Measurements from ENCODE around the gene CRISP2. TPM values are rescaled to one million over a fixed set of nuclear protein-coding genes. Genes with fewer than 3 reads are reported as not detected.
"Not testable (repeated sequence)": the region's sequence is repeated elsewhere in the genome, so short reads cannot be mapped to it uniquely, and the experiment has no call there.

CRISP2 gene
- total RNA-seq, 1 donor from 2014 or later, result not detected

DNA sequence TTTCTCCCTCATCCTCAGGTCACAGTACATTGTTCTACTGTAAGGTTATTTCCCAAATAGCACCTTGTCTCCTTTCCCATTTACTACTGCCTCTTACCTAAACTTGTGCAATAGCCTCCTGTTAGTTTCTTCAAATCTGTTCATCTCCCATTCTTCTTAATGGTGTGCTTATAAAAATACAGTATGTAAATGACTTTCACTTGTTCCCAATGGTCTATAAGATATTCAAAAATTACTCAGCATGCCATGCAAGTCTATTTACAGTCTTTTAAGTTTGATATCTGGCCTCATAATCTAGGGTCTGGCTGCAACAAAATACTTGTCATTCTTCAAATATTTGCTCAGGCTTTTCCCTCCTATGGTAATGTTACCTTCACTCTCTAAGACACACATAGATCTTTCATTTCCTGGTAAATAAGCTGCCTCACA, 45.2 kb downstream of the CRISP2 start:
- H3K4me3 Mint-ChIP-seq (ENCODE audit: low read depth), result no peak overlapping the region
- TF ChIP-seq, protein P1, sequence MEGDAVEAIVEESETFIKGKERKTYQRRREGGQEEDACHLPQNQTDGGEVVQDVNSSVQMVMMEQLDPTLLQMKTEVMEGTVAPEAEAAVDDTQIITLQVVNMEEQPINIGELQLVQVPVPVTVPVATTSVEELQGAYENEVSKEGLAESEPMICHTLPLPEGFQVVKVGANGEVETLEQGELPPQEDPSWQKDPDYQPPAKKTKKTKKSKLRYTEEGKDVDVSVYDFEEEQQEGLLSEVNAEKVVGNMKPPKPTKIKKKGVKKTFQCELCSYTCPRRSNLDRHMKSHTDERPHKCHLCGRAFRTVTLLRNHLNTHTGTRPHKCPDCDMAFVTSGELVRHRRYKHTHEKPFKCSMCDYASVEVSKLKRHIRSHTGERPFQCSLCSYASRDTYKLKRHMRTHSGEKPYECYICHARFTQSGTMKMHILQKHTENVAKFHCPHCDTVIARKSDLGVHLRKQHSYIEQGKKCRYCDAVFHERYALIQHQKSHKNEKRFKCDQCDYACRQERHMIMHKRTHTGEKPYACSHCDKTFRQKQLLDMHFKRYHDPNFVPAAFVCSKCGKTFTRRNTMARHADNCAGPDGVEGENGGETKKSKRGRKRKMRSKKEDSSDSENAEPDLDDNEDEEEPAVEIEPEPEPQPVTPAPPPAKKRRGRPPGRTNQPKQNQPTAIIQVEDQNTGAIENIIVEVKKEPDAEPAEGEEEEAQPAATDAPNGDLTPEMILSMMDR (IDR thresholded peaks at IDR 0.05; ENCODE audit: unreplicated experiment), result no peak
- peaks cover 3% of the 10 kb centered on the region for H3K36me3 Mint-ChIP-seq (ENCODE audit: insufficient read depth)
- H3K27me3 Mint-ChIP-seq, result no peaks in the 10 kb centered on the region
- DNase-seq (ENCODE audit: low spot score, unreplicated experiment), result no peak
- peaks cover 16% of the 10 kb centered on the region for H3K9me3 Mint-ChIP-seq (ENCODE audit: low read depth)
- H3K27ac Mint-ChIP-seq, result no peak overlapping the region
- peaks cover 5% of the 10 kb centered on the region for H3K4me1 Mint-ChIP-seq (ENCODE audit: low read depth)

DNA sequence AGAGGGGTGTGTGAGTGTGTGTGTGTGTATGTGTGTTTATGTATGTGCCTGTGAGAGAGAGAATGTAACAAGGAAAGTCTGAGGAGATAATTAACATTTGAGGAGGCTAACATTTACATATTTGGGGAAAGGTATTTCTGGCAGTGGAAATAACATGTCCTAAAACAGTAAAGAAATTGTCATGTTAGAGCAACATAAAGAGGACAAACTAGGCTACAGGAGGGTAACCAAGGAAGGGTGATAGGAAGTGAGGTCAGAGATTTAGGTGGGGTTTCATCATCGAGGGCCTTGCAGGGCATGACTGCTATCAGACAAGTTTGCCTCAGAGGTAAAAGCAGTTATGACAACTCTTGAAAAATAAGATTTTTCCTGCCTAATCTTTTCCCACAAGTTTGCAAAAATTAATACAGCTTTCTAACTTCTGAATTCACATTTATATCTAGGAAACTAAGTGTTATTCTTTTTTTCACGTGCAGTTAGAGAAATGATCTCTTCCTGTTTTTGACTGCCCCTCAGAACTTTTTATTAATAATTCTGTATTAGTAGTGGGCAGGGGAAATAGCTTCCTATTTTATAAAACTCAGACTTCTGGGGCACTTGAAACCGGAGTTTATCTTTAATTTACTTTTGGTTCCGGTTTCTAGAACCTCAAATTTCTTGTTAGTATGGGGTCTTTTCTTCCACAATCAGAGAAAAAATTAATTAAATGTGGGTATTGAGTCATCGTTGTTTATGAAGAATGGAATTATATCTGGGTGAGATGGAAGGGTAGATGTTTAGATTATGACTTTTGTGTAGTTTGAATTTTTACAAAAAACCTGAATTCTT, 46.2 kb downstream of the CRISP2 start:
- TF ChIP-seq, protein P1 (IDR thresholded peaks at IDR 0.05; ENCODE audit: unreplicated experiment), result no peak
- H3K36me3 Mint-ChIP-seq (ENCODE audit: insufficient read depth), result peaks cover 2% of the 10 kb centered on the region
- H3K9me3 Mint-ChIP-seq (ENCODE audit: low read depth), result peaks cover 14% of the 10 kb centered on the region
- H3K4me3 Mint-ChIP-seq (ENCODE audit: low read depth), result no peak overlapping the region
- H3K4me1 Mint-ChIP-seq (ENCODE audit: low read depth), result peaks cover 10% of the 10 kb centered on the region
- H3K27me3 Mint-ChIP-seq, result no peaks in the 10 kb centered on the region
- no peak overlapping the region for H3K27ac Mint-ChIP-seq
- no peak for DNase-seq (ENCODE audit: low spot score, unreplicated experiment)

DNA sequence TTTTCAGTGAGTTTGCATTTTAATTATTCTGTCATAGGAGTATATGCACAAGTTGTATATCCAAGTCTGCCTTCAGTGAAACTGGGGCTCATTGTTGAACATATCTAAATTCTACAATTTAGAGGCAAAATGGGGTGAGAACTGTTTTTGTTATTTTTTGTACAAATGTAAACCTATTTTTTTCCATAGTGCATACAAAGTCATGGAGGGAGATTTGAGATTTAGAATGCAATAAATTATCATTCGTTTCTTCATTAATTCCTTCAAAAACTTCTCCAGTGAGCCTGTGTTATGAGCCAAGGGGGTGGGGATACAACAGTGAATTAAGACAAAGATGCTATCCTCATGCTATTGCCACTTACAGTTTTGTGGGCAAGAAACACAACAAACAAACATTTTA, 46.9 kb downstream of the CRISP2 start:
- H3K27me3 Mint-ChIP-seq, result no peaks in the 10 kb centered on the region
- TF ChIP-seq, protein P1 (IDR thresholded peaks at IDR 0.05; ENCODE audit: unreplicated experiment), result no peak
- no peak overlapping the region for H3K4me3 Mint-ChIP-seq (ENCODE audit: low read depth)
- H3K4me1 Mint-ChIP-seq (ENCODE audit: low read depth), result peaks cover 10% of the 10 kb centered on the region
- no peak overlapping the region for H3K27ac Mint-ChIP-seq
- DNase-seq (ENCODE audit: low spot score, unreplicated experiment), result no peak
- peaks cover under 1% of the 10 kb centered on the region for H3K36me3 Mint-ChIP-seq (ENCODE audit: insufficient read depth)
- H3K9me3 Mint-ChIP-seq (ENCODE audit: low read depth), result peaks cover 8% of the 10 kb centered on the region

DNA sequence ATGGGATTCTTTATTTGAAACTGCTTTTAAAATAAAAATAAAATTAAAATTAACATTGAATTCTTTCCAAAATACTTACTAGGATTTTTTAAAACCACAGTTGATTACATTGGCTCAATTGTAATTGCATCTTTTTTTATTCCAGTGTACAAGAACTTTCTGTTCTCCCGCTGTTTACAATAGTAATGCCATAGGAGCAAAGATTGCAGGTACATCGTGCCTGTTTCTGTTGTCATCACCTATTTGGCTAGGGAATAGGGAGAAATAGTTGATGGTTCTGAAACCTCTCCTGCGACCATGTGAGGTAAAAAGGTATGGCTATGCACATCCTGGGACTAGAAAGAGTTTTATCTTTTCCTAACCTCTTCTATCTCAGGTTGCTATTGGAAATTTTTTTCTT, 48.5 kb downstream of the CRISP2 start:
- no peak for DNase-seq (ENCODE audit: low spot score, unreplicated experiment)
- H3K9me3 Mint-ChIP-seq (ENCODE audit: low read depth), result peaks cover 1% of the 10 kb centered on the region
- H3K4me3 Mint-ChIP-seq (ENCODE audit: low read depth), result no peak overlapping the region
- H3K36me3 Mint-ChIP-seq (ENCODE audit: insufficient read depth), result no peaks in the 10 kb centered on the region
- no peaks in the 10 kb centered on the region for H3K27me3 Mint-ChIP-seq
- TF ChIP-seq, protein P1 (IDR thresholded peaks at IDR 0.05; ENCODE audit: unreplicated experiment), result no peak
- peaks cover 10% of the 10 kb centered on the region for H3K4me1 Mint-ChIP-seq (ENCODE audit: low read depth)
- no peak overlapping the region for H3K27ac Mint-ChIP-seq

DNA sequence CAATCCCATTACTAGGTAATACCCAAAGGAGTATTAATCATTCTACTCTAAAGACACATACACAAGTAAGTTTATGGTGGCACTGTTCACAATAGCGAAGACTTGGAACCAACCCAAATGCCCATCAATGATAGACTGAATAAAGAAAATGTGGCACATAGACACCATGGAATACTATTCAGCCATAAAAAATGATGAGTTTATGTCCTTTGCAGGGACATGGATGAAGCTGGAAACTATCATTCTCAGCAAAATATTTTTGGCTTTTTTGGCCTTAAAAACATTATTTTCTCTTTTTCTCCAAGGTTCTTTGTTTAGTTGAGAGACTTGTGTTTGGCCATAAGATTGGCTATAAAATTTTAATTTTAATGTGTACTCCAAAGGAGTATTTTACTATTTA, 49.3 kb downstream of the CRISP2 start:
- H3K27me3 Mint-ChIP-seq; H3K9me3 Mint-ChIP-seq (ENCODE audit: low read depth); DNase-seq (ENCODE audit: low spot score, unreplicated experiment); H3K36me3 Mint-ChIP-seq (ENCODE audit: insufficient read depth); H3K4me3 Mint-ChIP-seq (ENCODE audit: low read depth); H3K27ac Mint-ChIP-seq: not testable (repeated sequence)
- H3K4me1 Mint-ChIP-seq (ENCODE audit: low read depth), result peaks cover 10% of the 10 kb centered on the region

DNA sequence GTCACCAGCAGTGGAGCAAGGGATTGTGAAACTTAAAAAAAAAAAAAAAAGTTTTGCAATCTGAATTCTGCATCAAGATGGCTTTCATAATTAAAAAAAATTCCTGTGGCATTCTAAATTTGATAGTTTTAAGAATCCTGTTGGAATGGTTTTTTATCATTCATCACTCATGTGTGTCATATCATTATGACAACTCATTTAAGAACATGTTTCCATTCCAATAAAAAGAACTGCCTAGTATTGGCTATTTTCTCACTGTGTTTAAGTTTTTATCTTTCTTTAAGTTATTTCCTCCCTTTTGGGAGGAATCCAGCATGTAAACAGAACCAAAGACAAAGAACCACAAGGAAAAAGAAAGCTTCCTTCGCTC, 50.5 kb downstream of the CRISP2 start:
- Mint-ChIP-seq H3K9me3 (ENCODE audit: low read depth) (no peaks in the 10 kb centered on the region), H3K4me1 (ENCODE audit: low read depth) (peaks cover 10% of the 10 kb centered on the region), H3K27me3 (no peaks in the 10 kb centered on the region), H3K36me3 (ENCODE audit: insufficient read depth) (no peaks in the 10 kb centered on the region), H3K4me3 (ENCODE audit: low read depth) (no peak overlapping the region), H3K27ac (no peak overlapping the region)
- TF ChIP-seq, protein P1 (IDR thresholded peaks at IDR 0.05; ENCODE audit: unreplicated experiment), result no peak
- DNase-seq (ENCODE audit: low spot score, unreplicated experiment), result no peak

Data from progenitor cell of endocrine pancreas (in vitro differentiated cells).